Activated CD4-positive, alpha-beta T cell treated with anti-CD3 and anti-CD28 coated beads, Interleukin-2, amount 50 U/mL, for 48 hours (primary cell): Measurements from ENCODE around the gene ATRIP.

ENCODE experiments used
- DNase-seq, 2 experiments: peaks; one replicate each; pipeline ENCODE4 v3.0.0-alpha.2; 2020

Gene ATRIP

GRCh38 chr3:48505146-48505545, 58.6 kb downstream of the ATRIP start:
- no peak for DNase-seq

DNA sequence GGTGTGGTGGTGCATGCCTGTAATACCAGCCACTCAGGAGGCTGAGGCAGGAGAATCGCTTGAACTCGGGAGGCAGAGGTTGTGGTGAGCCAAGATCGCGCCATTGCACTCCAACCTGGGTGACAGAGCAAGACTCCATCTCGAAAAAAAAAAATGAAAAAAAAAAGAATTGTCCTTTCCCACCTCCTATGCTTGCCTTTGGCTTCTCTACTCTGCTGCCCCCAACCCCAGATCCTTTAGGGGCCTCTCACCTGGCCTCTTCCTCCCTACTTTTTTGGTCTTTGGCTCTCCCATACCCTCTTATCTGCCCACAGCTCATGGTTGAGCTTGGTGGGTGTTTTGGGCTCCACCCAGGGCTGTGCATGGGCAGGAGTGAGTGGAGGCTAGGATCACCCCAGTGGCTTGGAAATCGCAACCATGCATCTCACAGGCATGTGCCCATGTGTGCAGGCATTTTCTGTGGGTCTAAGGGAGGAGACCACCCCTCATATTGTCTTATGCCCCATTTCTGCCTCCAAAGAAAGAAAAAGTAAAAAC, 59.5 kb downstream of the ATRIP start:
- no peak for DNase-seq

GRCh38 chr3:48507256-48508061, 60.9 kb downstream of the ATRIP start:
- peak; percentile 68 to 76 for DNase-seq

- DNase-seq: no peak
These were observed 65.0 kb downstream of the ATRIP start for GRCh38 chr3:48511551-48511950.

GRCh38 chr3:48514431-48515227, 68.1 kb downstream of the ATRIP start:
- no peak for DNase-seq
